Activated T-cell treated with anti-CD3 and anti-CD28 coated beads, Interleukin-2, amount 50 U/mL, for 4 hours (primary cell): Measurements from ENCODE around the gene SMC4. TPM values are rescaled to one million over a fixed set of nuclear protein-coding genes. Genes with fewer than 3 reads are reported as not detected.

Source experiments
- total RNA-seq, 3 donors: library from RNA; stranded (reverse); gene quantifications; one replicate each; pipeline ENCODE4 v1.2.1, GENCODE V29; 2021

SMC4 gene
- total RNA-seq, 3 donors from 2014 or later = 56.6 to 69.0 (median 66.0) TPM

Other genes with a start within 250 kb of the SMC4 start
- gene C3orf80, start 174.2 kb upstream of the SMC4 start, total RNA-seq = under 1 TPM in 1 of 3 donors, not detected in 2; 0.13 TPM
- 10 to 100 TPM in 1 of 3 donors, 1 to 10 TPM in 2; 5.5 to 10.1 (median 6.5) TPM for gene IFT80, start 425 bp upstream of the SMC4 start, total RNA-seq
- 10 to 100 TPM; 15.1 to 16.5 (median 15.3) TPM for gene TRIM59, start 50.1 kb downstream of the SMC4 start, total RNA-seq
- 100 to 1,000 TPM in 1 of 3 donors, 10 to 100 TPM in 2; 98.1 to 102 (median 99.4) TPM for gene KPNA4, start 165.9 kb downstream of the SMC4 start, total RNA-seq